NCI-H1436 treated with DMSO at 0.1 percent for 48 hours (cell line): ENCODE data around the gene JAG1.
A peak's percentile ranks its signal among the peaks of the same experiment; 100 is the strongest.

Experiments used
- DNase-seq: peaks from one replicate; lab custom pipeline; 2025; lab: John Stamatoyannopoulos, UW

Gene JAG1

GRCh38 chr20:10699489-10699888 lies 25.7 kb upstream of the JAG1 start:
- DNase-seq: no peak

GRCh38 chr20:10696650-10697049 lies 22.9 kb upstream of the JAG1 start:
- no peak for DNase-seq

- DNase-seq: no peak
Measured at GRCh38 chr20:10689385-10689784, 15.6 kb upstream of the JAG1 start.

- DNase-seq: no peak
Measured at GRCh38 chr20:10687895-10688294, 14.1 kb upstream of the JAG1 start.

- no peak for DNase-seq
Measured at GRCh38 chr20:10686356-10687133, 12.7 kb upstream of the JAG1 start.

GRCh38 chr20:10683537-10683936 lies 9.7 kb upstream of the JAG1 start:
- DNase-seq: no peak

- no peak for DNase-seq
Measured at GRCh38 chr20:10682939-10683338, 9.1 kb upstream of the JAG1 start.

- no peak for DNase-seq
Measured at GRCh38 chr20:10681494-10681893, 7.7 kb upstream of the JAG1 start.

GRCh38 chr20:10680571-10680970 lies 6.8 kb upstream of the JAG1 start:
- DNase-seq: no peak

GRCh38 chr20:10679269-10679668 lies 5.5 kb upstream of the JAG1 start:
- DNase-seq: no peak

GRCh38 chr20:10676518-10676917 lies 2.7 kb upstream of the JAG1 start:
- DNase-seq: no peak

GRCh38 chr20:10675450-10675848 lies 1.6 kb upstream of the JAG1 start:
- no peak for DNase-seq

- peak; percentile 3 for DNase-seq
Measured at GRCh38 chr20:10674684-10675449, 1.1 kb upstream of the JAG1 start.

GRCh38 chr20:10673176-10673841 lies 490 bp downstream of the JAG1 start:
- no peak for DNase-seq

GRCh38 chr20:10672624-10673127 lies 1.1 kb downstream of the JAG1 start:
- no peak for DNase-seq

GRCh38 chr20:10671919-10672623 lies 1.7 kb downstream of the JAG1 start:
- DNase-seq: no peak

- no peak for DNase-seq
Measured at GRCh38 chr20:10671221-10671918, 2.4 kb downstream of the JAG1 start.

GRCh38 chr20:10670501-10671220 lies 3.1 kb downstream of the JAG1 start:
- no peak for DNase-seq

- DNase-seq: no peak
Measured at GRCh38 chr20:10669843-10670446, 3.9 kb downstream of the JAG1 start.

GRCh38 chr20:10668677-10669368 lies 5.0 kb downstream of the JAG1 start:
- no peak for DNase-seq
